ENCODE results near the gene CCR1. TPM values are rescaled to one million over a fixed set of nuclear protein-coding genes. Genes with fewer than 3 reads are reported as not detected.
A peak's percentile ranks its signal among the peaks of the same experiment; 100 is the strongest.

The CCR1 gene
- total RNA-seq, 1 experiment from 2014 or later, result 0.10 TPM

GRCh38 chr3:46228260-46229242, 20.4 kb upstream of the CCR1 start:
- no peak overlapping the region for H3K4me3 ChIP-seq (replicated peaks in 1 of 2; ENCODE audit: low read depth in 1 of 2, low read length in 2 of 2)
- H4K20me1 ChIP-seq (ENCODE audit: insufficient read depth), result no peaks in the 10 kb centered on the region
- no peak overlapping the region for H3K4me2 ChIP-seq (ENCODE audit: low read length)
- no peak for ATAC-seq
- H3K79me2 ChIP-seq (ENCODE audit: insufficient read depth, low read length), result no peaks in the 10 kb centered on the region
- no peak for DNase-seq (ENCODE audit: low read depth, low spot score)
- no peak overlapping the region for H3K27ac ChIP-seq (ENCODE audit: low read depth, low read length)
- CTCF ChIA-PET, result no interaction called here
- H3K9me3 ChIP-seq (ENCODE audit: control insufficient read depth in 1 of 2, insufficient read depth in 1 of 2, low read depth in 1 of 2, low read length in 2 of 2), result no peaks in the 10 kb centered on the region
- no TSS peak for BruUV-seq (replicated peaks)
- H3K27me3 ChIP-seq (ENCODE audit: insufficient read depth, low read length), result no peaks in the 10 kb centered on the region; the same call in 1 of the 2 replicates
- H2AFZ ChIP-seq (ENCODE audit: low read depth, low read length, poor library complexity, severe bottlenecking), result no peak overlapping the region
- intact Hi-C loops (cut with micrococcal nuclease), result no loop called here
- H3K4me1 ChIP-seq (ENCODE audit: control insufficient read depth in 1 of 2, insufficient read depth in 2 of 2, low read length in 2 of 2), result no peaks in the 10 kb centered on the region
- POLR2A ChIA-PET, result no interaction called here
- H3K9ac ChIP-seq (ENCODE audit: low read length), result no peak overlapping the region
- H3K9me2 ChIP-seq (ENCODE audit: insufficient read depth), result no peaks in the 10 kb centered on the region
- no peaks in the 10 kb centered on the region for H3K36me3 ChIP-seq (ENCODE audit: control insufficient read depth in 1 of 2, insufficient read depth in 2 of 2, low read length in 2 of 2)
- TF ChIP-seq, protein P1, sequence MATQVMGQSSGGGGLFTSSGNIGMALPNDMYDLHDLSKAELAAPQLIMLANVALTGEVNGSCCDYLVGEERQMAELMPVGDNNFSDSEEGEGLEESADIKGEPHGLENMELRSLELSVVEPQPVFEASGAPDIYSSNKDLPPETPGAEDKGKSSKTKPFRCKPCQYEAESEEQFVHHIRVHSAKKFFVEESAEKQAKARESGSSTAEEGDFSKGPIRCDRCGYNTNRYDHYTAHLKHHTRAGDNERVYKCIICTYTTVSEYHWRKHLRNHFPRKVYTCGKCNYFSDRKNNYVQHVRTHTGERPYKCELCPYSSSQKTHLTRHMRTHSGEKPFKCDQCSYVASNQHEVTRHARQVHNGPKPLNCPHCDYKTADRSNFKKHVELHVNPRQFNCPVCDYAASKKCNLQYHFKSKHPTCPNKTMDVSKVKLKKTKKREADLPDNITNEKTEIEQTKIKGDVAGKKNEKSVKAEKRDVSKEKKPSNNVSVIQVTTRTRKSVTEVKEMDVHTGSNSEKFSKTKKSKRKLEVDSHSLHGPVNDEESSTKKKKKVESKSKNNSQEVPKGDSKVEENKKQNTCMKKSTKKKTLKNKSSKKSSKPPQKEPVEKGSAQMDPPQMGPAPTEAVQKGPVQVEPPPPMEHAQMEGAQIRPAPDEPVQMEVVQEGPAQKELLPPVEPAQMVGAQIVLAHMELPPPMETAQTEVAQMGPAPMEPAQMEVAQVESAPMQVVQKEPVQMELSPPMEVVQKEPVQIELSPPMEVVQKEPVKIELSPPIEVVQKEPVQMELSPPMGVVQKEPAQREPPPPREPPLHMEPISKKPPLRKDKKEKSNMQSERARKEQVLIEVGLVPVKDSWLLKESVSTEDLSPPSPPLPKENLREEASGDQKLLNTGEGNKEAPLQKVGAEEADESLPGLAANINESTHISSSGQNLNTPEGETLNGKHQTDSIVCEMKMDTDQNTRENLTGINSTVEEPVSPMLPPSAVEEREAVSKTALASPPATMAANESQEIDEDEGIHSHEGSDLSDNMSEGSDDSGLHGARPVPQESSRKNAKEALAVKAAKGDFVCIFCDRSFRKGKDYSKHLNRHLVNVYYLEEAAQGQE (IDR thresholded peaks at IDR 0.05; ENCODE audit: low read depth), result no peak
- TF ChIP-seq RAD21 (IDR thresholded peaks at IDR 0.05; ENCODE audit: low read depth), result 0 out of 2 replicates have a peak, but pooled peaks have one; percentile 9
- RAD21 ChIA-PET (ENCODE audit: low non-redundant PET in 1 of 2, low total read pairs in 2 of 2, uncharacterized antibody in 2 of 2, unreplicated experiment in 2 of 2), result no interaction called here

All from HCT116 (cell line).